Amygdala (tissue), 56 donors: ENCODE results near the gene FAM133A.

Experiments
- DNase-seq, 56 donors: peaks; one replicate each; lab custom pipeline; 2025; lab: John Stamatoyannopoulos, UW

FAM133A gene

GRCh38 chrX:93673869-93674271 lies at the start of gene FAM133A:
Gene FAM133A, plus strand, starts transcription at chrX:93674206. Its CDS starts 35,214 bp downstream, at chrX:93709420.
- DNase-seq: peak in 7 of 56 donors; percentile 0 to 45 (median 3)

GRCh38 chrX:93637591-93637990 lies 36.4 kb upstream of the FAM133A start:
- no peak for DNase-seq

- DNase-seq: no peak
These were observed 24.6 kb upstream of the FAM133A start for GRCh38 chrX:93649381-93649780.

- DNase-seq: no peak
These were observed 13.4 kb upstream of the FAM133A start for GRCh38 chrX:93660575-93660974.

GRCh38 chrX:93673056-93673868 lies 744 bp upstream of the FAM133A start, which contains the start of gene NAP1L3:
Gene NAP1L3, minus strand, starts transcription at chrX:93673578. Its CDS starts 274 bp downstream, at chrX:93673304.
- DNase-seq: peak; percentile 3 to 90 (median 70)

GRCh38 chrX:93695981-93696380 lies 22.0 kb downstream of the FAM133A start:
- no peak for DNase-seq

GRCh38 chrX:93703701-93704100 lies 29.7 kb downstream of the FAM133A start:
- no peak for DNase-seq

- DNase-seq: no peak
These were observed 37.1 kb downstream of the FAM133A start for GRCh38 chrX:93711076-93711475.

- no peak for DNase-seq
These were observed 67.8 kb downstream of the FAM133A start for GRCh38 chrX:93741811-93742210.

- no peak for DNase-seq
These were observed 86.2 kb downstream of the FAM133A start for GRCh38 chrX:93760163-93760562.
